Effector memory CD8-positive, alpha-beta T cell (primary cell): ENCODE results near the gene ARHGAP11B.
A peak's percentile ranks its signal among the peaks of the same experiment; 100 is the strongest.
"Not testable (repeated sequence)": the region's sequence is repeated elsewhere in the genome, so short reads cannot be mapped to it uniquely, and the experiment has no call there.

Source experiments
- ATAC-seq: fragments of 150-1000 bp; cut with Tn5 transposase; replicated peaks from 2 replicates; pipeline ENCODE4 v1.10.0; 2021; ENCODE audit warnings: mild to moderate bottlenecking, moderate library complexity
- DNase-seq, 3 experiments: peaks; one replicate each; pipeline ENCODE4 v3.0.0; 2021
- H3K27ac Mint-ChIP-seq, 2 donors: one replicate each; pipeline ENCODE4 v1.8.0; 2022; ENCODE audit warnings: mild to moderate bottlenecking in 2 of 2, mixed read lengths in 2 of 2, moderate library complexity in 2 of 2
- H3K27me3 Mint-ChIP-seq, 2 donors: one replicate each; pipeline ENCODE4 v1.8.0; 2022; ENCODE audit warnings: mixed read lengths in 2 of 2
- H3K36me3 Mint-ChIP-seq: one replicate; pipeline ENCODE4 v1.8.0; 2022; ENCODE audit warnings: mild to moderate bottlenecking, moderate library complexity, mixed read lengths; ENCODE audit not compliant: insufficient read depth
- H3K4me1 Mint-ChIP-seq, 2 donors: one replicate each; pipeline ENCODE4 v1.8.0; 2022; ENCODE audit warnings: low read depth in 2 of 2, mixed read lengths in 2 of 2
- H3K4me3 Mint-ChIP-seq, 2 donors: one replicate each; pipeline ENCODE4 v1.8.0; 2022; ENCODE audit warnings: mild to moderate bottlenecking in 2 of 2, mixed read lengths in 2 of 2, moderate library complexity in 2 of 2
- H3K9me3 Mint-ChIP-seq, 2 donors: one replicate each; pipeline ENCODE4 v1.8.0; 2022; ENCODE audit warnings: mixed read lengths in 2 of 2
- total RNA-seq, 9 experiments: gene quantifications; one replicate each; lab custom pipeline; 2026; lab: John Stamatoyannopoulos, UW

The ARHGAP11B gene
- 0.28 to 3.4 (median 1.1) reads per million in 9 experiments for total RNA-seq

DNA sequence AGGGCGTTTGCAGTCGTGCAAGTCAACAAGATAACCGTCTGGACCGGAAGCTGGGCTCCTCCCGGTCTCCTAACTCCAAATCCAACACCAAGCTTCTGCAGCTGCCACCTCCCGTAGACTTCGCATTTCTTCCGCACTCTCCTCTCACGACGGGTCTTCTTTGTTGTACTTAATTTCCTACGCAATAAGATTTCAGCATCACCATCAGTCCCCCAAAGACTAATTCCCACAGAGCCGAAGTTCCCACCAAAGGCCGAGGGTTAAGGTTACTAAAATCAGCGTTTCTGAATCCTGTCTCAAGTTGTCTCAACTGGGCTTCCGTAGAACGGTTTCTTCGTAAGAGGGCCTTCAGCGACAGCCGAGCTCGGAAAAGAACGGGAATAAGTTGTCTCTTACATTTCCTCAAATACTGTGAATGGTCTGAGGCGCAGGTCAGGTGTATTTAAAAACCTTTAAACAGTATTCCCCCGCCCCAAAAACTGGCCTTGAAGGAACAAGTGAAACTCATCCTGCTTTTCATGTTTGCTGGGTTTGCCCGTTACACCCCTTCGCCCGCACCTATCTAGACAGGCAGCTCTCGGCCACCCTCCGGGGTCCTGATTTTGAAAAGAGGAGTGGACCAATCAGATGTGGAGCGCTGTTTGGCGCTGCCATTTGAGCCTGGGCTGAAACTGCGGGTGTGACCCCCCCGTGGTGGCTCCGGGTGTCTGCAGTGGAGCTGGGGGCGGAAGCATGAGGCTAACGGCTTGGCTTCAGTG is at the start of gene ARHGAP11B:
Gene ARHGAP11B, plus strand, starts transcription at position 693 of the 758 bp plus-strand sequence.
- ATAC-seq: peak; percentile 91
- Mint-ChIP-seq H3K36me3 (peaks cover 12% of the 10 kb centered on the region), H3K27ac (peak within 1 kb of the TSS; percentile 93 to 95), H3K4me3 (peak within 1 kb of the TSS; percentile 76 to 92), H3K4me1 (peaks cover 9 to 31% of the 10 kb centered on the region in 2 donors)
- H3K27me3 Mint-ChIP-seq, H3K9me3 Mint-ChIP-seq: not testable (repeated sequence)
- peak; percentile 94 to 98 (median 95) for DNase-seq

DNA sequence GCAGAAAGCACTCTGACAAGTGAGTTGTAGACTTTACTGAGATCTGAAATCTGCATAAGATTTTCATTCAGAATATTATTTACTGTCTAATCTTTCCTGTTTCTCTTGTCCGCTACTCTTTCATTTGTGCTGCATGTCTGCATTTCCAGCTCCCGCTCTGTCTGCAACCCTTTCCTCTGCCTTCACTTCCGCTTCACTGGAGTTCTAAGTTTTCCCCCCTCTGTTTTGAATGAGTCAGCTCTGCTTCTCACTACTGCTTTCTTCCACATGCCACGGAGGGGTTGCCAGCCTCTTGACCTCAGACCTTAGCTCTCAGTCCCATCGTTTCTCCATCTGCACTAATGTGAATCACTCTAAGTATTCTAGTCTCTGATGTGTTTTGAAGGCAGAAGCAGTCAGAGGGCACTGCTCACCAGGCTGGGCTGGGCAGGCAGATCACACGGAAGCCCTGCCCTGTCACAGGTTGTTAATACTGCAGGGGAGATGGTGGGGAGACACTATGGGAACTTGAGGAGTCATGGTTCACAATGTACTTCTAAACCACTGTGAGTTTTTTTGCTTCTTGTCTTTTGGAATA is 46.4 kb upstream of the ARHGAP11B start:
- not testable (repeated sequence) for DNase-seq, H3K27ac Mint-ChIP-seq, ATAC-seq, H3K27me3 Mint-ChIP-seq, H3K4me3 Mint-ChIP-seq, H3K9me3 Mint-ChIP-seq, H3K4me1 Mint-ChIP-seq, H3K36me3 Mint-ChIP-seq

DNA sequence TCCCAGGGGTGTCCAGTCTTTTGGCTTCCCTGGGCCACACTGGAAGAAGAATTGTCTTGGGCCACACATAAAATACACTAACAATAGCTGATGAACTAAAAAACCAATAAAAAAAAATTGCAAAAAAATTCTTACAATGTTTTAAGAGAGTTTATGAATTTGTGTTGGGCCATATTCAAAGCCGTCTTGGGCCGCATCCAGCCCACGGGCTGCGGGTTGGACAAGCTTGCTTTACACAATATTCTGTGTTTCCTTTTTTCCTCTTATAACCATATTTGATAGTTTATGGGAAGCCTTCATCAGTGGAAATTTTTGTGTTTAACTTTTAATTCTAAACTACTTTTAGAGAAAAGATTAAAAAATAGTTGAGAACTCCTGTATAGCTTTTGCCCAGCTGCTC is 45.2 kb upstream of the ARHGAP11B start:
- H3K27ac Mint-ChIP-seq, DNase-seq: not testable (repeated sequence)

DNA sequence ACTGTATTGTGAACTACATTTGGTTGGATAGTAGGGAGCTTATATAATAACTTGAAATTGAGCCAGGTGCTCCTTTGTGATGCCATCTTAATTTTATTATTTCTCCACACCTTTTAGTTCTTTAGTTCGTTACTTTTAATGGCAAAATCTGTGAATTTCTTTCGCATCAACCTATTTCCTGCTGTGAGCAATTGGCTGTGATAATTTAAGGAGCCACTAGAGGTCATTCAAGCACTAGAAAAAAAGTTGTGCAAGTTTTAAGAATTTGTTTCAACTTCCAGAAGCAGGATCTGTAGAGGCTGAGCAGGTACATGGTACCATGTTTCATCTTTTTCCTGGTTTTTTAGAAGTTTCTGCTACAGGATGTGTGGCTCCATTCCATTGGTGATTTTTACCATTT is 27.0 kb upstream of the ARHGAP11B start:
- H3K4me3 Mint-ChIP-seq, H3K9me3 Mint-ChIP-seq, ATAC-seq, H3K36me3 Mint-ChIP-seq, H3K27ac Mint-ChIP-seq, DNase-seq, H3K27me3 Mint-ChIP-seq, H3K4me1 Mint-ChIP-seq: not testable (repeated sequence)

More for the DNA sequence above, 45.2 kb upstream of the ARHGAP11B start:
- H3K9me3 Mint-ChIP-seq, H3K27me3 Mint-ChIP-seq, H3K36me3 Mint-ChIP-seq, ATAC-seq, H3K4me3 Mint-ChIP-seq, H3K4me1 Mint-ChIP-seq: not testable (repeated sequence)

DNA sequence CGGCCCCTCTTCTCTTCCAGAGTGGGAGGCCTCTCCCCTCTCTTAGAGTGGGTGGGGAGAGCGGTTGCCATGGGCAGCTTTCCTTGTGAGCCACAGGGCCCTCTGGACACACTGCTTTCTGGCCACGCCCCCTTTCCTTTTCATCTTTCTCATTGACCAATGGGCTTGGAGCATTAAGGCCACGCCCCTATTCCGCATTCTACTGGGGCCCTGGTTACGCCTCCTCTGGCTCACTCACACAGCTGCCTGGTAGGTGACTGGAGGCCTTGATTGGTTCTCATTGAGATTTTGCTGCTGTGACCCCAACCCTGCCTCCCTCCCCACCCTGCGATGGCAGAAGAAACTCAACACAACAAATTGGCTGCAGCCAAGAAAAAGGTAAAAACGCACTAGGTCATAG is 22.1 kb upstream of the ARHGAP11B start, which contains the start of gene GOLGA8H:
Gene GOLGA8H, plus strand, starts transcription at position 233 of the 400 bp plus-strand sequence. Its CDS starts 98 bp downstream, at position 331.
- H3K27me3 Mint-ChIP-seq, H3K27ac Mint-ChIP-seq, H3K4me1 Mint-ChIP-seq, DNase-seq, ATAC-seq, H3K36me3 Mint-ChIP-seq, H3K4me3 Mint-ChIP-seq, H3K9me3 Mint-ChIP-seq: not testable (repeated sequence)

- H3K27ac Mint-ChIP-seq, DNase-seq, H3K9me3 Mint-ChIP-seq, H3K36me3 Mint-ChIP-seq, ATAC-seq, H3K4me1 Mint-ChIP-seq, H3K4me3 Mint-ChIP-seq, H3K27me3 Mint-ChIP-seq: not testable (repeated sequence)
Measured at GRCh38 chr15:30612271-30612670, 13.7 kb upstream of the ARHGAP11B start.

GRCh38 chr15:30621342-30621741 is 4.6 kb upstream of the ARHGAP11B start:
- not testable (repeated sequence) for H3K27ac Mint-ChIP-seq, ATAC-seq, H3K4me3 Mint-ChIP-seq, DNase-seq, H3K9me3 Mint-ChIP-seq, H3K27me3 Mint-ChIP-seq
- peaks cover 3 to 12% of the 10 kb centered on the region in 2 donors for H3K4me1 Mint-ChIP-seq
- peaks cover 12% of the 10 kb centered on the region for H3K36me3 Mint-ChIP-seq

- Mint-ChIP-seq H3K4me3 (peak overlapping the region; percentile 76 to 92), H3K4me1 (peaks cover 9 to 31% of the 10 kb centered on the region in 2 donors), H3K36me3 (peaks cover 12% of the 10 kb centered on the region), H3K27ac (peak overlapping the region; percentile 91 to 93)
- DNase-seq (peak in 2 of 3 experiments; percentile 14 to 15), ATAC-seq (peak; percentile 2)
- not testable (repeated sequence) for H3K27me3 Mint-ChIP-seq, H3K9me3 Mint-ChIP-seq
Measured at GRCh38 chr15:30626194-30626565, 252 bp downstream of the ARHGAP11B start.

DNA sequence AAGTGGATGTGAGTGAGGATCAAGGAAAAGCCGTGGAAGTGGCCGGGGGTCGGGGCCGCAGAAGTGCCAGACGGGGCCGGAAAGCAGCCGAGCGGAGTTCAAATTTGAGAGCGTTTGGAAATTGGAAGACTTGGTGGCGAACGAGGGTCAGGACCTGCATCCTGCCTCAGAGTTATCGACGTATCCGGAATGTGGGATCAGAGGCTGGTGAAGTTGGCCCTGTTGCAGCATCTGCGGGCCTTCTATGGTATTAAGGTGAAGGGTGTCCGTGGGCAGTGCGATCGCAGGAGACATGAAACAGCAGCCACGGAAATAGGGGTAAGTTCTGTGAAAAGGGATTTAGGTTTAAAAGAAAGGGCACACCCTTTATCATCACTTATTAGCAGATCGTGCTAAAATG is 704 bp downstream of the ARHGAP11B start:
- not testable (repeated sequence) for H3K9me3 Mint-ChIP-seq, H3K27me3 Mint-ChIP-seq, DNase-seq, ATAC-seq
- peaks cover 9 to 31% of the 10 kb centered on the region in 2 donors for H3K4me1 Mint-ChIP-seq
- H3K36me3 Mint-ChIP-seq: peaks cover 12% of the 10 kb centered on the region
- peak overlapping the region; percentile 91 to 93 for H3K27ac Mint-ChIP-seq
- H3K4me3 Mint-ChIP-seq: peak overlapping the region; percentile 76 to 92

DNA sequence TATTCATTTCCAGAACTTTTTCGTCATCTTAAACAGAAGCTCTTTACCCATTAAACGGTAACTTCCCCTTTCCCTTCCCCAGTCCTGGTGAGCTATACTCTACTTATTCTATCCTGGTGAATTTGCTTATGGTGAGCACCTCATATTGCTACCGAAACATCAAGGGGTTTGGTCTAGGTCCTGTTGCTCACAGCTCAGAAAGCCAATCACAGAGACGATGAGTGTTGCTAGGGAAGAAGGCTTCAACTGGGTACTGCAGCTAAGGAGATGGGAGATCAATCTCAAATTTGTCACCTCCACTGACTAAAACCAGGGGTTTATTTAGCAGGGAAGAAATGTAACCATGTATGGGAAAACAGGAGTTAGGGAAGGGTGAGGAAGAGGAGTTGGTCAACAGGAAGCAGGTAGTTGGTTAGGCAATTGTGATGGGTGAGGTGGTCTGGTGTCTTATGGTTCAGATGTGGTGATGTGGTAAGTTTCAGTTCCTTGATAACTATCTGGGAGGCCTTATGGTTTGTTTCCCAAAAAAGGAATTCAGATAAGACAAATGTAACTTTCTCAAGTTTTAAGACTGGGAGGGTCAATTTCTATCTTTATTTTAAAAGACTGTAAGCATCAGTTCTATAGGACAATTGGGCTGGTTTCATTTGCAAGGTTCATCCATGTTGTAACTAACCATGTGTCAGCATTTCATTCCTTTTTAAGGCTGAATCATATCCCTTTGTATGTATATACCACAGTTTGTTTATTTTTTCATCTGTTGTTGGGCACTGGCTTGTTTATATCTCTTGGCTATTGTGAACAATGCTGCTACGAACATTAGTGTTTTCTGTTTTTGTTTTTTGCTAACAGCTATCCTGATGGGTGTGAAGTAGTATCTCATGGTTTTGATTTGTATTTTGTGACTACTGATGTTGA is 24.3 kb downstream of the ARHGAP11B start:
- ATAC-seq (no peak), DNase-seq (no peak)
- Mint-ChIP-seq H3K27me3 (no peaks in the 10 kb centered on the region), H3K4me3 (no peak overlapping the region), H3K4me1 (peaks cover 0 to 5% of the 10 kb centered on the region in 2 donors), H3K27ac (peak overlapping the region in 1 of 2 donors; percentile 2), H3K9me3 (no peaks in the 10 kb centered on the region), H3K36me3 (no peaks in the 10 kb centered on the region)

DNA sequence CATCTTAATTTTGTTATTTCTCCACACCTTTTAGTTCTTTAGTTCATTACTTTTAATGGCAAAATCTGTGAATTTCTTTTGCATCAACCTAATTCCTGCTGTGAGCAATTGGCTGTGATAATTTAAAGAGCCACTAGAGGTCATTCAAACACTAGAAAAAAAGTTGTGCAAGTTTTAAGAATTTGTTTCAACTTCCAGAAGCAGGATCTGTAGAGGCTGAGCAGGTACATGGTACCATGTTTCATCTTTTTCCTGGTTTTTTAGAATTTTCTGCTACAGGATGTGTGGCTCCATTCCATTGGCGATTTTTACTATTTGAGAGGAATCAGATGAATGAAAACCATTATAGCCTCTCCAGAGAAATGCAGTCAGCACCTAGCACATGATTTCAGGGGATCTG is 35.2 kb downstream of the ARHGAP11B start:
- H3K27ac Mint-ChIP-seq, H3K36me3 Mint-ChIP-seq, H3K9me3 Mint-ChIP-seq, ATAC-seq, H3K4me3 Mint-ChIP-seq, H3K4me1 Mint-ChIP-seq, H3K27me3 Mint-ChIP-seq: not testable (repeated sequence)
- peak in 1 of 3 experiments; percentile 9 for DNase-seq

GRCh38 chr15:30669621-30670020 is 43.7 kb downstream of the ARHGAP11B start:
- not testable (repeated sequence) for H3K4me3 Mint-ChIP-seq, H3K36me3 Mint-ChIP-seq, ATAC-seq

DNA sequence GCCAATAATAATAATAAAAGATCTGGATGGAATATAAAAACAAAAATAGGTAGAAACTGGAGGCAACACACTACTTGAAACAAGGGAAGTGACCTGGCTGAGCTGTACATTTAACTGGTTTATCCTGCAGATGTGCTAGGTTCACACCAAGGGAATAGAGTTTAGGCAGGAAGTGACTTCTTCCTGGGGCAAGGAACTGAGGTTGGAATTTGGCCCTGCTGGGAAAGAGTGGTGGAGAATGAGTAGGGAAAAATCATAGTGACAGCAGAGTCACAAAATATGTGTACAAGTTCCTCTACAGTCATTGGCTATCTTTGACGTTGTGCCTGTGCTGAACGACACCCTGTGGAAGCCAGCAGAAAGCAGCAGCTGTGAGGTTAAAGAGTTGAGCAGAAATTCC is 44.1 kb downstream of the ARHGAP11B start:
- H3K4me1 Mint-ChIP-seq: peaks cover 0 to 4% of the 10 kb centered on the region in 2 donors
- no peaks in the 10 kb centered on the region for H3K9me3 Mint-ChIP-seq
- no peaks in the 10 kb centered on the region for H3K27me3 Mint-ChIP-seq
- H3K36me3 Mint-ChIP-seq: no peaks in the 10 kb centered on the region
- DNase-seq (no peak), ATAC-seq (no peak)
- no peak overlapping the region for H3K4me3 Mint-ChIP-seq
- H3K27ac Mint-ChIP-seq: no peak overlapping the region

More at GRCh38 chr15:30669621-30670020, 43.7 kb downstream of the ARHGAP11B start:
- H3K4me1 Mint-ChIP-seq, H3K27me3 Mint-ChIP-seq, DNase-seq, H3K9me3 Mint-ChIP-seq, H3K27ac Mint-ChIP-seq: not testable (repeated sequence)
